ENCODE measurements around the gene AZI2.

Gene AZI2, protein sequence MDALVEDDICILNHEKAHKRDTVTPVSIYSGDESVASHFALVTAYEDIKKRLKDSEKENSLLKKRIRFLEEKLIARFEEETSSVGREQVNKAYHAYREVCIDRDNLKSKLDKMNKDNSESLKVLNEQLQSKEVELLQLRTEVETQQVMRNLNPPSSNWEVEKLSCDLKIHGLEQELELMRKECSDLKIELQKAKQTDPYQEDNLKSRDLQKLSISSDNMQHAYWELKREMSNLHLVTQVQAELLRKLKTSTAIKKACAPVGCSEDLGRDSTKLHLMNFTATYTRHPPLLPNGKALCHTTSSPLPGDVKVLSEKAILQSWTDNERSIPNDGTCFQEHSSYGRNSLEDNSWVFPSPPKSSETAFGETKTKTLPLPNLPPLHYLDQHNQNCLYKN

DNA sequence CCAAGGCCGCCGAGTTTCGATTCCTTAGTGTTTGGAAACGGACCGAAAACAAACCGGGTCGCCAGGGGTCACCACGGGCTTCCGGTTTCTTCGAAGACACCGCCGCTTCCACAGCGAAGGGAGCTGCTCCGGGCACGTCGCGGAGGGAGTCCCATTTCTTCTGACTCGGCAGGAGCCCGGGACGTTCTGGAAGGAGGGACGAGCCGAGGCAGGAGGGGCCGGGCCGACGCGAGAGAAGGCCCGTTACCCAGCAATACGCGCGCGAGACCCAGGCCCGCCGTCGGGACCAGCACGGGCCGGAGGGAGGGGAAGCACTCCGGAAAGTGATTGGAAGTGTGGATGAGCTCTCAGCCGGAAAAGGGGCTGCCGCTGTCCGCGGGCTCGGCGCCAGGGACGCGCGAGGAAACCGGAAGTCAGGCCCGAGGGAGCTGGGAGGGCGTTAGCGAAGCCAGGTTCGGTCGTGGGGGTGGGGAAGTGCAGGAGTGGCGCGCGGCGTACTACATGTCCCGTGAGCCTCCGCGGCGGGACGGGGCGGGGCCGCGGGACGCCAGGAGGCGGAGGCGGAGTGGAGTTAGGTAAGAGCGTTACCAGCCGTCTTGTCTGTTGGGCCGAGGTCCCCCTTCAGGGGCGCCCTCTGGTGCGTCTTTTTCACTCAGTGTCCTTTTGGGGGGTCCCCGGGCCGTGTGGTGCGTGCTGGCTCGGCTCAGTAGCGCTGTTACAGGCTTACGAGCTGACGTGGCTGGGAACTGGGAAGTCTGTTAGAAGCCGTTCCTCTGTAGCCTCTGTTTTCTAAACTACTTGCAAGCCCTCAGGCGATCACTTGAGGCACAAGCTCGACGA lies at the start of gene AZI2, which contains the start of gene ZCWPW2:
Gene AZI2, minus strand, starts transcription at position 196 of the 840 bp plus-strand sequence. CDS start 8,207 bp downstream, outside the sequence.
Gene ZCWPW2, plus strand, starts transcription at position 93 of the 840 bp plus-strand sequence. CDS start 64,348 bp downstream, outside the sequence.
- DNase-seq: peak; percentile 96 to 97

DNA sequence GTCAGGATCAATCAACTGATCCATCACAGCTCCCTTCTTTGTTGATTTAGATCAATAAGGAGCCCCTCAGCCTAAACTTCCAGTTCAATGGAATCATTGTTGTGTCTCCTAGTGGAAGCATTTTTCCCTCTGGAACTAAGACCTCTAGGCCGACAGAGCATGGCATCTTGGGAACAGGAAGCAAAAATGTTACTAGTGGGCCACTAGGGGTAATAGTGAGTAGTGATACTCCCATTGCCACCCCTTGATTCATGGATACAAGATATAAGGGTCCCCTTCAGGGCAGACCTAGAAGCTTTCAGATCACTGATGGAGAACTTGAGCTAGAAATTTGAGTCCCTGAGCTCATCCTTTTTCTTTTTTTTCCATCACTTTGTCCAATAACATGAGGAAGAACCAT lies 40.4 kb upstream of the AZI2 start:
- no peak for DNase-seq

DNA sequence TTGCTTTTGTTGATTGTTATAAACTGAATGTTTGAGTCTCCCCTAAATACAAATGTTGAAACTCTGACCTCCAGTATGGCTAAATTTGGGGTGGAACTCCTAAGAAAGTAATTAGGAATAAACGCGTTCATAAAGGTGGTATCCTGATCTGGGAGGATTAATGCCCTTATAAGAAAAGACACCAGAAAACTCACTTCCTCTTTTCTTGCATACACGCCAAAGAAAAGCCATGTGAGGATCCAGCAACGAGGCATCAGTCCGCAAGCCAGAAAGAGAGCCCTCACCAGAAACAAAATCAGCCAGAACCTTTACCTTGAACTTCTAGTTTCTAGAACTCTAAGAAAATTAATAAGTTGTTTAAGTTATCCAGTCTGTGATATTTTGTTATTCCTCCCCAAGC lies 37.4 kb upstream of the AZI2 start:
- DNase-seq: peak; percentile 11

DNA sequence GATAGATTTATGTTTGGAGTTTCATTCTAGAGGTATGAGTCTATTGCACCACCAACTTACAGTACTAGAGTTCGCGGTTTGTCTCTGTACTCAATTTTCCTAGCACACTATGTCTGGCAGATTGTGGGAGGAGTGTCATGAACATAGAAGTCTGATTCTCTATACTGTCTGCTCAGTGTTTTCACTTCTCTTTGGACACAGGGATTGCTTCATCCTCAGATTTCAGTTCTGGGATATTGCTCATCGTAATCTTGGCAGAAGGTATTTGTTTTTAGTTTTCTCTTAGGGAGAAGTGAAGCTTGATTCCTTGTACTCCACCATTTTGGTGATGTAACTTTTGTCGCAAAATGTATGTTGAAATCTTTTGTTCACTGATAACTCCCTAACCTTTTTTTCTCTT lies 27.8 kb upstream of the AZI2 start:
- no peak for DNase-seq

DNA sequence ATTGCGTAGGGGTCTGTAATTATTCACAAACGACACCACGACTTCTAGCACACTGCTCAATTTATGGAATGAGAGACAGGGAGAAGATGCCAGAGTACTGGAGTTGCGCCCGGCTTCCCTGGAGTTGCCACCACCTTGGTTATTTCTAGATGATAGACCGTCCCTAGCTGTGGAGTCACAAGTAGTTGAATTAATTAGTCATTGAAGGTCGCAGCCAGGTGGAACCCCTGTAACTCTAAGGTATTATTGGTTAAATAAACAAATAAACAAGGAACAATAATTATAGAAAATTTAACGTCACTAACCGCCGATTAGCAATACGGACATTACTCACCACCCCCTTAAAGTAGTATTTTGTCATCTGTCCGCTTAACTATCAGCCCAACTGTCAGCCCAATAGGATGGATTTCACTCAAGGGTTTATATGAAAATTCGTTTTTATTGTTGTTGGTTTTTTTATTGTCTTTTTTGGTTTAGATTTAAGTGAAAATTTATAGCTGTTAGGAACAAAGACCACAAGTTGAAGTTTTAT lies 911 bp upstream of the AZI2 start:
- peak in 1 of 2 experiments; percentile 45 for DNase-seq

DNA sequence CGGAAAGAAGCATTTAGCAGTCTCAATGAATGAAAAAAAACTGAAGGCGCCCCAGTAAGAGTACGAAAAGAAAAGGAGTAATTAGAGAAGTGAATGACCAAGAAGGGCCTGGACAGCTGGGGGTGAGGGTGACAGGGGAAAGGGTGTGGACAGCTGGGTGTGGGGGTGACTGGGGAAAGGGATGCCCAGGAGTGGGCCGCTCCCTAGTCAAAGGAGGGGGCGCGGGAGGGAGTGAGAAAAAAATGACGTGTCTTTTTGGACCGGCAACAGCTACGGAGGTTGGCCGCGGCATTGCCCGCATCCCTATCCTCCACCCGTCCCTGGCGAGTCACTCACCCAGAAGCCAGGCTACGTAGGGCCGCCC lies 377 bp downstream of the AZI2 start:
- DNase-seq: no peak

DNA sequence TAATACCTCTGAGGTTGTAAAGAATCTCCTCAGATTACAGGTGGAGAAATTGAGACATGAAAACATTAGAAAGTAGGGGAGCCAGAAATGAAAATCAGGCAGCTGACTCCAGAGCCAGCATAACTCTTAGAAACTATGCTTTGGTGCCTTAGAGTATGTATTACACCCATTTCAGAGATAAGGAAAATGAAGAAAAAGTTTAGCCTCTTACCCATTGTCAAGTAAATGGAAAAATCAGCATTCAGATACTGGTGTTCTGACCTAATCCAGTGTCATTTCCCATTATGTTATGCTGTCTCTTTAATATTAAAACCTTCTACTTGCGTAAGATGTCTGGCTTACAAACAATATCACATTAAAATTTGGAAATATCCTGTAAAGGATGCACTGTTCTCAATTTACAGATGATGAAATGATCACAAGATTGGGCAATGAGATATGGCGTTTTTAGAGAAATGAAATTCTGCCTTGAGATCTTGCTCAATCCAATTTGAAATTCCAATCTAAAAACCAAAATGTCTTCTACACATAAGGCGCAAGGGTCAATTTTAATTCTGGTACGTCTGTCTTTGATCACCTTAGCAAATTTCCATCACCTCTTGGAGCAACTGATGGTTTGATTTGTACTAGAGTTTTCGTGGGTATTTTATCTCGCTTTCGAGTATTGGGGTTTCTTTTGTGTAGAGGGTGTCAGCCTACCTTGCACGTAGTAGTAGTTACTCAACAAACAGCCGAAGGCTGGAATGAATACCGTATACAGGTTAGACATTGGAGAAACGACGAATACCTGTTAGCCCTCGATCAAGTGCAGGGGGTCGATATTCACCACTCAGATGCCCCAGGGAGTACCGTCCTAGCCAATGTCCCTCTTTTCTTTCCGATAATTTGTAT lies 1.0 kb downstream of the AZI2 start:
- DNase-seq: peak in 1 of 2 experiments; percentile 43

DNA sequence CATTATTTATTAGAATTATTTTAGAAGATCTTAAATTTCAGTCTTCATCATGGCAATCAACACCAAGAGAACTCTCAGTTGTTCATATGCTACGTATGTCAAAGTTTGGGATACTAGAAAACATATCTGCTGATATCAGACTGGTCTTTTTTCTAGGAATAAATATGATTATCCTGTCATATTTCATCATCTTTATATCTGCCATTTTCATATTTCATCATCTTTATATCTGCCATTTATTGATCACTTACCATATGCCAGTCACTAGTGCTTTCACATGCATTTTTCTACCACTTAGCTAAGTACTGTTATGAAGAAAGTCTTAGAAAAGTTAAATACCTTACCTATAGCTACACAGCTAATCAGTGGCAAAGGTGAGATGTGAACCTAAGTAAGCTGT lies 2.9 kb downstream of the AZI2 start:
- DNase-seq: no peak

DNA sequence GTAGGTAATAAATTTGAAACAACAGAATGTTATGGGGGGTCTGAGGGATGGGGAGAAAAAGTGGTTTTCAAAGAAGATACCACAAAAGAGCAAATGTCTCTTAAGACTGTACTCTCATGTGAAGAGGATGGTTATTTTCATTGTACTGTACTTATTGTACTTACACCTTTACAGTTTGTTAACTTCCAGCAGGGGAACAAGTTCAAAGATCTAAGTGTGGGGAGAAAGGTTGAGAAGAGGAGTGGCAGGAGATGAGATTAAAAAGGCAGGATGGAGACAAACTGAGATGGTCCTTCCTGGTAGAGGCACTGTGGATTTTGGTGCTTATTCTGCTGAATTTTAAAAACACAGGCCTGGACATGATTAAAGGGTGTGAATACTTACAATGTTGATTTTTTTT lies 5.5 kb downstream of the AZI2 start:
- DNase-seq: no peak

DNA sequence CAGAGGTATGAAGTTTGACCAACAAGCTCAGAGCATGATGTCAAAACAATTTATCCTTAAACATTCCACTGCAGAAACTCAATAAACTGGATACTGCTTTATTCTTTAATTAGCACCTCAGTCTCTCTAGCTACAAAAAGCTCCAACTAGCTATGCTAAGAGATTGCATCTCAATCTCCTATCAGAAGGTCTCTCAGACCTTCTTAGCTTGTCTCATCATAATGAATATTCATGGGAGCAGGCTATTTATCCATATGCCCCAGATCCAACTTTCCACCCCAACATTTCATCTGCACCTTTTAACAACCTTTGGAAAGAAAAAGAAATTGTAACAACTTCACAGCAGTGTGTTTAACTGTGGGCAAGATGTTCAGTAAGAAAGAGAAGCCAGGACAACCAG lies 11.4 kb downstream of the AZI2 start:
- DNase-seq: no peak

DNA sequence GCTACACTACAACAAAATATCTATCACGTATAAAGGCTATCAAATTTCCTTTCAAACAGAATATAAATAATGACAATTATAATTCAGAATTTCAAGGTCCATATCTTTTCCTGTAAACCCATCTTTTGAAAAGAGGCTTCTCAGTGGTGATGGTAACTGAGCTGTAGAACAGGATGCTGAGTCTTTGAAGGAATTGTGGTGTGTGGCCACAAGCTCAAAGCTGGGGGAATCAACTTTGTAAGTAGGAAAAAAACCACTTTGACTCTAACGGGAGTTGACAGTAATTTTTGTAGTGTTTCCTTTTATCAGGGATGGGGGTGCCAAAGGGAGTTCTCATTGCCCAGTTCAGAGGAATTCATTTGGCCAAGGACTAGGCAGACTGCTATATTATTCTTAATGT lies 13.4 kb downstream of the AZI2 start:
- no peak for DNase-seq

DNA sequence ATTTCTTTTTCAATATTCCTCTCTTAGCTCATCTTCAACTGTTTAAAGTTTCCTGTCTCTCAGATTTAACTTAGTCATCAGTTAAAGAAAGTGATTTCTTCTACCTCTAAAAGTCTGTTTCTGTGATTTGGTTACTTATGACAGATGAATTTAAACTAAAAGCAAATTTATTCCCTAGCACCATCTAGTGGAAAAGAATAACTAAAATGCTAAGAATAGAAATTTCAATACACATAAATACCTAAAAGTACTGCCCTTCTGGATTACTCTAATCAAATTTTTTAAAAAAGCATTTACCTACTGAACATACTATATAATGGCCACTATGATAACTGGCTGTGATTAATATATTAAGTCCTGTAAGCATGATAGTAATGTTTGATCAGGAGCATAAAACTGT lies 14.1 kb downstream of the AZI2 start:
- DNase-seq: peak; percentile 14 to 36

DNA sequence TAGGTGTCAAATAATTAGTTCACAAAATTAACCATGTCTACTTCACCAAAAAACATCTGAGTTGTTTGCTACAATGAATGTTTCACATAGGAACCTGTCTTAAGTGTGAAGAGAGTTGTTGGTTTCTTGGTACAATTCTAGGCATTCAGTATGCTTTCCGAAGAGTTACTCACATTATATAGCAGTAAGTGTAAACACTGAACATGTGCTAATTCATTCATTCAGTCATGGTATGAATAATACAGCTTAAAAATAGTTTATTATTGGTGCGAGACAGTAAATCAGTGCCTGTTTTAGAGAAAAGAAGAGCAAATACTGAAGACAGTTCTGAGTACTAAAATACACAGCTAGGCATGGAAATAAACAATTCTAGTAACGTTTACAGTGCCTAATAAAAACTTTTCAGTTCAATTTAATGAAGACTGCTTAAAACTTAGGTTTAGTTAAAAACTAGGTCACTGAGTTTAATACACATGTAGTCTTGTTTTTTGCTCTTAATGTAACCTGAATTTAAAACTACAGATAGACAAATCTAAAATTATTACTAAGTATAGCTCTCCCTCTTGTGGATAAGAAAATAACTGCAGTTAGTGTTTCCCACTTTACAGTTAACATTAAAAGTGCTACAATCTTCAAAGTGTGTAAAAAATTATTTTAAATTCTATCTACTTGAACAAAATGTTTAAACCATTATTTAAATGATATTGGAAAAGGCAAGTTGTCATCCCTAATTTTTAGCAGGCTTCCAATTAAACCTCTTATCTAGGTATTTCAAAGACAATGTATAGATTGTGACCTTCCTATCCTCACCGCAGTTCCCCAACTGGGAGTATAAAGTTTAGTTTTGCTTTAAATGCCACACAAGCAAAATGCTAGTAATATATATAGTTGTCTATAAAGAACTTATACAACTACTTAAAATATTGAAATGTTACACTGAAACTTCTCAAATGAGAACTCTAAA lies 20.2 kb downstream of the AZI2 start:
- peak; percentile 50 to 72 for DNase-seq

DNA sequence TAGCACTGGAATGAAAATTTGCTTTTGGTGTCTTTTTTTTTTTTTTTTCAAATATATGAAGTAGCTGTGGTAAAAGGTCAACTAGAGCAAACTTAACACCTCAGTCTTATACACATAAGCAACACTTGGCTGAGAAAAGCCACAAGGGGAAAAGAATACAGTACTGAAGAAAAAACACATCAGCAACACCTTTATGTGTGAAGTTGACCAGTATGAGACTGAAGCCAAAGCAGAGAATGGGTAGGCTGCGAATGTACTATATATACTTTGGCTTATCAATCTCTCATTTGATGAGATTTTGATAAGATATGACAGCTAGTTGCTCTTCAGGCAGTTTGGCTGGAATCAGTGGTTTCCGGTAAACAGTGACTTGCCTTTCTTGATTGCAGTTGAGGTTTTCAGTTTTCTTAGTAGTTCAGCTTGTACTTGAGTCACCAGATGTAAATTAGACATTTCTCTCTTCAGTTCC lies 22.1 kb downstream of the AZI2 start:
- no peak for DNase-seq

DNA sequence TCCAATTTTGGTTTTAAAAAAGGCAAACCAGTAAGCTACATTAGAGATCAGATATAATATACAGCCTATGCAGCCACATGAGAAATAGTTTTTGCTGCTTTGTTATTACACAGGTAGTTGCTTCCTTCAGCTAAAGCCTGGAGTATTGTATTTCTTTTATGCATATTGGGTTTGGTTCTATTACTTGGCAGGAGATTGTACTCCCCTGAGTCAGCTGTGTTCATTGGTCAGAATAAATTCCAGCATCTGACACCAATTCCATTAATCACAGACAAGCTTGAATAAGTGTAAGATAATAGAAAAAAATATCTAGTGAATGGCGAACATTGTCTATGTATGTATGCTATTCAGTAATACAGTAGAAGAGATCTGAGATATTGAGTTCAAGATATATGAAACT lies 26.2 kb downstream of the AZI2 start:
- no peak for DNase-seq

DNA sequence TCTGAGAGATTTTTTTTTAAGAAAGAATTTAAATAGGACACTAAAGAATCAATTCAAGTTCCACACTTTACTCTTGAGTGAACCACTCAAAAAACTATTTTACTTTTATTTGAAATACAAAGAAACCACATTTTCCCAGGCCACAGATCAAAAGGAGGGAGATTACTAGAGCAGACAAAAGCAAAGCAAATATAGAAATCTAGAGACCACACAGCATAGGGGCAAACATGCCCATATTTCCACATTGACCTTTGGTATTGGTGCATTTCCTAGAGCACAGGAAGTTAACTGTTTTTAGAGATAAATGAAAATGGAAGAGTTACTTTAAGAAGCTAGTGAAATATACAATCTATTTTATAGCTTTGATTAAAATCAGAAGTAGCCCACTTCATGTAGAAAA lies 27.6 kb downstream of the AZI2 start:
- DNase-seq: no peak

DNA sequence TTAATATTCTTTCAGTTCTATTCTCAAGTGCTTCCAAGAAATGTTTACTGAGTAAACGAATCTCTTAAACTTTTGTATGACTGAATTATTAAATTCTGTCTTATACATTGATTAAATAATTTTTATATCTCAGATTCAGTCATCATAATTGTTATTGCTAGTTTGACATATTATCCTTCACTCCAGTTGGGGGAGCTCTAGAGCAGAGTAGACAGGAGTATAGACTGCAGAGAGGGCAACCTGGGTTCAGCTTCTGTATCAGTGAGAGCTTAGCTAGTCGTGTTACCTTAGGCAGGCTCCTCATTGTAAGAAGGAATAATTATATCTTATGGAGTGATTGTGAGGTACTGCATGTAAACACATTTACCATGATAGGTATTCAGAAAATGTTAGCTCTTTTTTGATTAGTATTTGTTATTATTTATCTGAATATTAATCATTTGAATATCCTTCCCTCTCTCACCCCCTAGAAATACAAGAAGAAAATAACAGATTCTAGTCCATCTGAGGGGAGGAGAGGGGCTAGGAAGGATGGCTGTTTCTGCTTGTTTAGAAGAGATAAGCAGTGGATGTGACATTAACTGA lies 31.1 kb downstream of the AZI2 start:
- peak; percentile 77 to 85 for DNase-seq

DNA sequence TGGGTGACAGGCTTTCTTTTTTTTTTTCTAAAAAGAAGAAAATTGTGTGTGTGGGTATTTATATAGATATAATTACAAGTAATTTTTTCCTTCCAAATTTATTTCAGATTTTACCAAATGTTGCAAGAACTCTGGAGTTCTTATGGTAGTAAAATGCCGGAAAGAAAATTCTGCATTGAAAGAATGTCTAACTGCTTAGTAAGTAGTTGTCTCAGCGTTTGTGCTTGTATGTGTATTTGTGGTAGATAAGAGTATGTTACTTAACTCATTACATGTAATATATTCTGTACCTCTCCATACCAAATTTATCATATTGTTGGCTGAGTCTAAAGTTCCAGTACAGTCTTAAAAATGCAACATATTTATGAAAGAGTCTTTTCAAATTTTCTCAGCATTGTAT lies 32.4 kb downstream of the AZI2 start:
- no peak for DNase-seq

DNA sequence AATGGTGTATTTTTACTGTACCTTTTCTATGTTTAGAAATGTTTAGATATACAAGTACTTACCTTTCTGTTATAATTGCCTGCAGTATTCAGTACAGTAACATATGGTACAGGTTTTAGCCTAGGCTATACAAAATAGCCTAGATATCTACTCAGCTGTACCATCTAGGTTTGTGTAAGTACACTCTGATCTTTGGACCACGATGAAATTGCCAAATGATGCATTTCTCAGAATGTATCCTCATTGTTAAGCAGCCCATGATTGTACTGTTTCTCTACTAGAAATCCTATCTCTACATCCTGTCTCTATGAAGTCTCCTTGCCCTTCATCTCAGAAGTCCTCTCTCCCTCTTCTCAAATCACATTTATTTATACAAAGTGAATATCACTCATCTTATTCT lies 32.9 kb downstream of the AZI2 start:
- DNase-seq: no peak

DNA sequence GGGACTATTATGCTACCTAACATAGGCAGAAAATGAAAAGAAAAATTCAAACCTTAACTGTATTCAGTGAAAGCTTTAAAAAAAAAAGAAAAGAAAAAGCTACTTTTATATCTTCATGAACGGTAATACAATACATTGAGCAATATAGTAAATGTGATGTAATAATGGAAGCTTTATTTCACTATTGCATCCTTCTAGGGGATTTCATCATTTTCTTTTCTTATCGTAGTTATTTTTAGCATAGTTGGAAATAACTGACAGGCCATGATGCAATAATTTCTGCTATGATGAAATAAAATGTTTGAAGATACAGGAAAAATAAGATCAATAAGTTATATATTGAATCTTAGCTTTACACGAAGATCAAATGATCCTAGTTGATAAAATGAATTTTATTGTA lies 40.4 kb downstream of the AZI2 start:
- no peak for DNase-seq

DNA sequence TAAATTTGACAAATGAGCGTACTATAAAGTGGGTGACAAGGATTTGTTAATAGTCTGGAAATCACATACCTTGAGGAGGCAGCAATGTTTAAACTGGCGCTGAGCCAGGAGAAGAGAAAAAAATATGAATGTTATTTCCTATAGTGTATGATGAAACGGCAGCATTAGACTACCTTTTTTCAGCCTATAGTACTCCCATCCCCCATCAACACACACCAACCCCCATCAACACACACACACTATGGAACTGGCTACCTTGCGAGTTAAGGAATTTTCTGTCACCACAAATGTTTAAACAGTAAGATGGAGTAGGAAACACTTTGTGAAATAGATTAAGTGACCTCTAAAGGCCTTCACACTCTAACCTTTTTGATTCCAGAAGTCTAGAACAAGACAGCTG lies 46.9 kb downstream of the AZI2 start:
- no peak for DNase-seq

Data from Kasumi-1 (cell line).